ENCODE data around the gene CRMP1. TPM values are rescaled to one million over a fixed set of nuclear protein-coding genes. Genes with fewer than 3 reads are reported as not detected.

The CRMP1 gene
- 15.4 and 16.5 TPM in 2 replicates for total RNA-seq

- Histone ChIP-seq H3K4me3 (ENCODE audit: low read depth, low read length) (no peak within 1 kb of the TSS), H3K27me3 (ENCODE audit: control insufficient read depth, insufficient read depth, low read length) (peaks cover 65% of the 10 kb centered on the region), H3K36me3 (ENCODE audit: control insufficient read depth, insufficient read depth, low read length) (no peaks in the 10 kb centered on the region)
- no peak for TF ChIP-seq CTCF (IDR thresholded peaks at IDR 0.05; ENCODE audit: insufficient read depth, low read length, poor library complexity, severe bottlenecking)
- no peak for DNase-seq (ENCODE audit: low read depth)
Measured at GRCh38 chr4:5893004-5893580, at the start of gene CRMP1. Gene CRMP1 (minus strand): TSS chr4:5893086. CDS start chr4:5892969, 117 bp downstream.

- no peak for TF ChIP-seq CTCF (IDR thresholded peaks at IDR 0.05; ENCODE audit: insufficient read depth, low read length, poor library complexity, severe bottlenecking)
- DNase-seq (ENCODE audit: low read depth) = no peak
- no peaks in the 10 kb centered on the region for H3K36me3 ChIP-seq (ENCODE audit: control insufficient read depth, insufficient read depth, low read length)
- no peak overlapping the region for H3K4me3 ChIP-seq (ENCODE audit: low read depth, low read length)
- no peaks in the 10 kb centered on the region for H3K27me3 ChIP-seq (ENCODE audit: control insufficient read depth, insufficient read depth, low read length)
Measured at GRCh38 chr4:5941601-5942000, 48.7 kb upstream of the CRMP1 start.

- Histone ChIP-seq H3K4me3 (ENCODE audit: low read depth, low read length) (no peak overlapping the region), H3K36me3 (ENCODE audit: control insufficient read depth, insufficient read depth, low read length) (no peaks in the 10 kb centered on the region), H3K27me3 (ENCODE audit: control insufficient read depth, insufficient read depth, low read length) (no peaks in the 10 kb centered on the region)
- TF ChIP-seq CTCF (IDR thresholded peaks at IDR 0.05; ENCODE audit: insufficient read depth, low read length, poor library complexity, severe bottlenecking) = no peak
- no peak for DNase-seq (ENCODE audit: low read depth)
Measured at GRCh38 chr4:5940470-5941203, 47.8 kb upstream of the CRMP1 start.

- no peak for DNase-seq (ENCODE audit: low read depth)
- no peak for TF ChIP-seq CTCF (IDR thresholded peaks at IDR 0.05; ENCODE audit: insufficient read depth, low read length, poor library complexity, severe bottlenecking)
- Histone ChIP-seq H3K27me3 (ENCODE audit: control insufficient read depth, insufficient read depth, low read length) (peaks cover 8% of the 10 kb centered on the region), H3K4me3 (ENCODE audit: low read depth, low read length) (no peak overlapping the region), H3K36me3 (ENCODE audit: control insufficient read depth, insufficient read depth, low read length) (no peaks in the 10 kb centered on the region)
Measured at GRCh38 chr4:5933996-5934831, 41.3 kb upstream of the CRMP1 start.

GRCh38 chr4:5933116-5933515 is 40.2 kb upstream of the CRMP1 start:
- TF ChIP-seq CTCF (IDR thresholded peaks at IDR 0.05; ENCODE audit: insufficient read depth, low read length, poor library complexity, severe bottlenecking) = no peak
- Histone ChIP-seq H3K4me3 (ENCODE audit: low read depth, low read length) (no peak overlapping the region), H3K27me3 (ENCODE audit: control insufficient read depth, insufficient read depth, low read length) (peaks cover 8% of the 10 kb centered on the region), H3K36me3 (ENCODE audit: control insufficient read depth, insufficient read depth, low read length) (no peaks in the 10 kb centered on the region)
- DNase-seq (ENCODE audit: low read depth) = no peak
